MCF 10A (cell line): ENCODE data around the gene PHF1. TPM values are rescaled to one million over a fixed set of nuclear protein-coding genes. Genes with fewer than 3 reads are reported as not detected.
A peak's percentile ranks its signal among the peaks of the same experiment; 100 is the strongest.

ENCODE experiments used
- BruUV-seq: library from RNA; stranded (reverse); fragments of 400-500 nt; replicated peaks from 2 replicates; lab custom pipeline; 2021; lab: Mats Ljungman, UMichigan
- CTCF ChIA-PET: fragments of 300-600 bp; sonication (Branson Sonifier 250); formaldehyde crosslinking; extraction: SDS; loops from one replicate; lab custom pipeline; 2021; ENCODE audit warnings: antibody characterized with exemption, inconsistent platforms; lab: Yijun Ruan, JAX
- POLR2A ChIA-PET: fragments of 300-600, 350-650 bp; sonication (Branson Sonifier 250); formaldehyde crosslinking; extraction: SDS; loops from one replicate; lab custom pipeline; 2020; ENCODE audit warnings: antibody characterized with exemption, inconsistent platforms; lab: Yijun Ruan, JAX
- DNase-seq: peaks from one replicate; pipeline ENCODE4 v3.0.0-alpha.2; 2018; ENCODE audit not compliant: unreplicated experiment
- H3K27ac Mint-ChIP-seq: one replicate; pipeline ENCODE4 v1.8.0; 2022; ENCODE audit warnings: mild to moderate bottlenecking, low read depth, mixed read lengths; ENCODE audit not compliant: unreplicated experiment
- H3K27me3 Mint-ChIP-seq: one replicate; pipeline ENCODE4 v1.8.0; 2022; ENCODE audit warnings: mixed read lengths; ENCODE audit not compliant: insufficient read depth, unreplicated experiment
- H3K36me3 Mint-ChIP-seq: one replicate; pipeline ENCODE4 v1.8.0; 2022; ENCODE audit warnings: mild to moderate bottlenecking, moderate library complexity, mixed read lengths; ENCODE audit not compliant: insufficient read depth, unreplicated experiment
- H3K4me1 Mint-ChIP-seq: one replicate; pipeline ENCODE4 v1.8.0; 2022; ENCODE audit warnings: mixed read lengths; ENCODE audit not compliant: insufficient read depth, unreplicated experiment
- H3K4me3 Mint-ChIP-seq: one replicate; pipeline ENCODE4 v1.8.0; 2022; ENCODE audit warnings: mild to moderate bottlenecking, moderate library complexity, mixed read lengths; ENCODE audit not compliant: unreplicated experiment
- H3K9me3 Mint-ChIP-seq: one replicate; pipeline ENCODE4 v1.8.0; 2022; ENCODE audit warnings: mixed read lengths; ENCODE audit not compliant: unreplicated experiment
- CTCF ChIP-seq: fragments of 200-600 bp; IDR thresholded peaks from one replicate; pipeline ENCODE4 v1.8.0; 2022; ENCODE audit warnings: antibody characterized with exemption, mild to moderate bottlenecking; ENCODE audit not compliant: unreplicated experiment
- intact Hi-C: fragments of 100-400 bp; cut with micrococcal nuclease; formaldehyde crosslinking; loops from 2 replicates; pipeline ENCODE4 v1.14.1; 2022
- total RNA-seq: library from RNA; stranded (reverse); gene quantifications from 2 replicates; pipeline ENCODE4 v1.2.3, GENCODE V29; 2022

Gene PHF1
- total RNA-seq, 1 experiment from 2014 or later: 28.9 TPM

- peaks cover 33% of the 10 kb centered on the region for H3K4me1 Mint-ChIP-seq
- ChIA-PET CTCF (interaction anchor here (0.6 to 1.2 kb wide), 4 partner anchors 8 to 1870 kb away, joined by 3 to 4 read pairs (median 3); no protein-coding TSS in a partner anchor), POLR2A (interaction anchor here (0.8 to 3.4 kb wide), 12 partner anchors 9 to 205 kb away, joined by 3 to 23 read pairs (median 7); partner anchors contain the start of genes BAK1, ITPR3, RPS18 and ZBTB9)
- no TSS peak for BruUV-seq
- no peaks in the 10 kb centered on the region for H3K27me3 Mint-ChIP-seq
- TF ChIP-seq CTCF: no peak
- DNase-seq: no peak
- H3K4me3 Mint-ChIP-seq: peak overlapping the region; percentile 94
- intact Hi-C loops: no loop called here
- no peaks in the 10 kb centered on the region for H3K9me3 Mint-ChIP-seq
- peak overlapping the region; percentile 98 for H3K27ac Mint-ChIP-seq
- H3K36me3 Mint-ChIP-seq: peaks cover 41% of the 10 kb centered on the region
Measured at GRCh38 chr6:33416386-33417127, 5.7 kb downstream of the PHF1 start.

GRCh38 chr6:33417128-33417902 is 6.5 kb downstream of the PHF1 start:
- Mint-ChIP-seq H3K4me1 (peaks cover 32% of the 10 kb centered on the region), H3K27ac (peak overlapping the region; percentile 98), H3K27me3 (no peaks in the 10 kb centered on the region), H3K9me3 (no peaks in the 10 kb centered on the region), H3K36me3 (peaks cover 41% of the 10 kb centered on the region), H3K4me3 (peak overlapping the region; percentile 94)
- TF ChIP-seq CTCF: no peak
- CTCF ChIA-PET: interaction anchor here (0.6 to 1.2 kb wide), 6 partner anchors 9 to 1869 kb away, joined by 3 to 4 read pairs (median 3); no protein-coding TSS in a partner anchor
- BruUV-seq: TSS peak; percentile 72
- POLR2A ChIA-PET: interaction anchor here (0.8 to 3.4 kb wide), 17 partner anchors 8 to 446 kb away, joined by 3 to 23 read pairs (median 8); partner anchors contain the start of genes BAK1, ITPR3, RPS18 and VPS52
- intact Hi-C loops: no loop called here
- peak; percentile 70 for DNase-seq

GRCh38 chr6:33417903-33418689 is 7.3 kb downstream of the PHF1 start, which contains the start of gene CUTA:
CUTA (minus strand) TSS chr6:33418107; CDS start chr6:33418000, 107 bp downstream.
- peak within 1 kb of the TSS; percentile 98 for H3K27ac Mint-ChIP-seq
- CTCF ChIA-PET: interaction anchor here (0.6 to 1.2 kb wide), 5 partner anchors 8 to 119 kb away, joined by 3 to 4 read pairs (median 3); no protein-coding TSS in a partner anchor
- POLR2A ChIA-PET: interaction anchor here (0.6 to 3.4 kb wide), 21 partner anchors 8 to 446 kb away, joined by 3 to 23 read pairs (median 6); partner anchors contain the start of genes BAK1, HLA-DPB1, ITPR3 and KIFC1
- intact Hi-C loops: loop anchor here (1.0 to 2.0 kb wide), 2 partner anchors 27 to 153 kb away; partner anchors contain the start of gene KIFC1
- no TSS peak for BruUV-seq
- peak; percentile 34 for TF ChIP-seq CTCF
- H3K9me3 Mint-ChIP-seq: no peaks in the 10 kb centered on the region
- peak within 1 kb of the TSS; percentile 94 for H3K4me3 Mint-ChIP-seq
- no peaks in the 10 kb centered on the region for H3K27me3 Mint-ChIP-seq
- peaks cover 32% of the 10 kb centered on the region for H3K4me1 Mint-ChIP-seq
- H3K36me3 Mint-ChIP-seq: peaks cover 33% of the 10 kb centered on the region
- DNase-seq: peak; percentile 99
